Psoas muscle (tissue), 8 donors: Measurements from ENCODE around the gene CLIP4. TPM values are rescaled to one million over a fixed set of nuclear protein-coding genes. Genes with fewer than 3 reads are reported as not detected.

Source experiments
- ATAC-seq, 4 donors: fragments of 200-7000 bp; cut with Tn5 transposase; one replicate each; pipeline ENCODE4 v1.9.1; 2020; ENCODE audit warnings: moderate library complexity in 3 of 4, mild to moderate bottlenecking in 2 of 4
- DNase-seq, 2 donors: peaks; one replicate each; pipeline ENCODE4 v3.0.0-alpha.2; 2020
- H3K27ac ChIP-seq: fragments of 200-600 bp; one replicate; pipeline ENCODE4 v1.8.0; 2022
- H3K27me3 ChIP-seq, 3 donors: fragments of 200-600 bp in 1 of 3; one replicate each; pipeline versions ENCODE4 v1.6.1 to v1.8.0; 2013 to 2022; ENCODE audit warnings: low read length in 2 of 3, mild to moderate bottlenecking in 2 of 3, moderate library complexity in 1 of 3; ENCODE audit not compliant: insufficient read depth in 3 of 3
- H3K36me3 ChIP-seq, 2 donors: fragments of 200-600 bp in 1 of 2; one replicate each; pipeline versions ENCODE4 v1.6.1 to v1.8.0; 2013 to 2022; ENCODE audit warnings: low read depth in 1 of 2, mild to moderate bottlenecking in 1 of 2, moderate library complexity in 1 of 2; ENCODE audit not compliant: insufficient read depth in 1 of 2
- H3K4me1 ChIP-seq: fragments of 200-600 bp; one replicate; pipeline ENCODE4 v1.8.0; 2022
- H3K4me3 ChIP-seq: fragments of 200-600 bp; one replicate; pipeline ENCODE4 v1.8.0; 2022; ENCODE audit warnings: mild to moderate bottlenecking
- H3K9me3 ChIP-seq: fragments of 200-600 bp; one replicate; pipeline ENCODE4 v1.8.0; 2022
- WGBS, 3 donors: extraction: QIAGEN DNeasy Blood & Tissue Kit; methylation state at CpG; one replicate each; pipeline versions ENCODE4 v1.1.6 to v1.1.7; 2013; 5-methylcytosine and 5-hydroxymethylcytosine counted together
- intact Hi-C, 2 donors: fragments of 100-400 bp; cut with DNase I; formaldehyde crosslinking; loops; one replicate each; pipeline versions ENCODE4 v1.11.0 to v1.14.2; 2022
- polyA plus RNA-seq, 3 donors: library from polyadenylated mRNA; stranded (reverse); fragments of 200-250 nt; gene quantifications; one replicate each; pipeline ENCODE4 v1.2.3, GENCODE V29; 2013
- total RNA-seq, 4 donors: library from RNA; stranded (reverse); fragmentation: NEBNext Ultra II Directional in 2 of 4; extraction: Animal tissue kit (Norgen Biotek cat#: 25700) in 2 of 4; gene quantifications; one replicate each; pipeline versions ENCODE4 v1.2.1 to v1.2.4, GENCODE V29; 2021 to 2023
- TF ChIP-seq, protein P1 (sequence below): fragments of 200-600 bp; IDR thresholded peaks from one replicate; pipeline ENCODE4 v1.8.0; 2022; ENCODE audit warnings: antibody characterized with exemption
- donor health status: healthy with polysubstance abuse.
- donor health status: DM: no; HTN: no; CAD: no; lungs with moderate emphysema.
- donor health status: Bipolar disorder and iron deficiency.
- donor health status: healthy.
- donor health status: DM: yes; HTN: yes; CAD: no.
- donor health status: DM: no; HTN: no; CAD: no.
- donor health status: DM: no; HTN: no; CAD: no.
- donor health status: DM: yes; HTN: yes; CAD: no.

The CLIP4 gene
- total and polyA plus RNA-seq, 7 donors: 26.7 to 111 (median 68.2) TPM

DNA sequence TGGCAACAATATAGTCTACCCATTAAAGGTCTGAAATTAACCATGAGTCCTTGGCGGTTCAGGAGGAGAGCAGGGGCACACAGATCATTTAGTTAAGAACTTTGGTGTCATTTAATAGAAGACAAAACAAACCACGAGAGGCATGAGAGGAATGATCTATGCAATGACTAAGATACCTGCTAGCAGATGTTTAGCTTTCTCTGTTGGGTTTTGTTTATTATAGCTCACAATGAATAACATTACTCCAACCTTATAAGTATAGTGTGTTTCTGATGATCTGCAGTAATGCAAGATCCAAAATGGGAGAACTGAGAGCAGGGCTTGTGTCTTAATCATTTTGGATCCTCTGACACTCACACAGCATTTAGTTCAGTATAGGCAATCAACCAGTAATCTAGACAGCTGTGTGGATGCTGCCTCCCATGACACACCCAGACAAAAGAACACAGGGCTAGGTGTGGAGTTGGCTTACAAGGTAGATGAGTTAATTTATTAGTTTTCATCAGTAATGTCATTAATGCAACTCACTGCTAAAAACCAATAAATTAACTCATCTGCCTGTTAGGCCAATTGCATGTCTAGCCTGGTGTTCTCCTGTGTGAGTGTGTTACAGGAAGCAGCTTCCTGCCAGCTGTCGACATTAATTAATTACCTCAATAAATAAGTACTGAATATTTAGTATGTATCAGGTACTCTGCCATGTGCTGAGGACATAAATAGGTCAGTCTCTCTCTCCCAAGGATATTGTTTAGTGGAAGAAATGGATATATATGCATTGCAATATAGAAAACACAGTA is 92.3 kb downstream of the CLIP4 start:
- TF ChIP-seq, protein P1, sequence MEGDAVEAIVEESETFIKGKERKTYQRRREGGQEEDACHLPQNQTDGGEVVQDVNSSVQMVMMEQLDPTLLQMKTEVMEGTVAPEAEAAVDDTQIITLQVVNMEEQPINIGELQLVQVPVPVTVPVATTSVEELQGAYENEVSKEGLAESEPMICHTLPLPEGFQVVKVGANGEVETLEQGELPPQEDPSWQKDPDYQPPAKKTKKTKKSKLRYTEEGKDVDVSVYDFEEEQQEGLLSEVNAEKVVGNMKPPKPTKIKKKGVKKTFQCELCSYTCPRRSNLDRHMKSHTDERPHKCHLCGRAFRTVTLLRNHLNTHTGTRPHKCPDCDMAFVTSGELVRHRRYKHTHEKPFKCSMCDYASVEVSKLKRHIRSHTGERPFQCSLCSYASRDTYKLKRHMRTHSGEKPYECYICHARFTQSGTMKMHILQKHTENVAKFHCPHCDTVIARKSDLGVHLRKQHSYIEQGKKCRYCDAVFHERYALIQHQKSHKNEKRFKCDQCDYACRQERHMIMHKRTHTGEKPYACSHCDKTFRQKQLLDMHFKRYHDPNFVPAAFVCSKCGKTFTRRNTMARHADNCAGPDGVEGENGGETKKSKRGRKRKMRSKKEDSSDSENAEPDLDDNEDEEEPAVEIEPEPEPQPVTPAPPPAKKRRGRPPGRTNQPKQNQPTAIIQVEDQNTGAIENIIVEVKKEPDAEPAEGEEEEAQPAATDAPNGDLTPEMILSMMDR: no peak
- WGBS, 3 donors: 79 to 88% (median 79%) methylated on average over 3 of the region's 3 CpGs
- no peaks in the 10 kb centered on the region for H3K27me3 ChIP-seq
- H3K4me1 ChIP-seq: no peaks in the 10 kb centered on the region
- intact Hi-C loops: no loop called here
- H3K36me3 ChIP-seq: peaks cover 0 to 23% of the 10 kb centered on the region in 2 donors
- ATAC-seq: no peak
- no peak overlapping the region for H3K4me3 ChIP-seq
- DNase-seq: no peak
- no peaks in the 10 kb centered on the region for H3K9me3 ChIP-seq
- no peak overlapping the region for H3K27ac ChIP-seq

DNA sequence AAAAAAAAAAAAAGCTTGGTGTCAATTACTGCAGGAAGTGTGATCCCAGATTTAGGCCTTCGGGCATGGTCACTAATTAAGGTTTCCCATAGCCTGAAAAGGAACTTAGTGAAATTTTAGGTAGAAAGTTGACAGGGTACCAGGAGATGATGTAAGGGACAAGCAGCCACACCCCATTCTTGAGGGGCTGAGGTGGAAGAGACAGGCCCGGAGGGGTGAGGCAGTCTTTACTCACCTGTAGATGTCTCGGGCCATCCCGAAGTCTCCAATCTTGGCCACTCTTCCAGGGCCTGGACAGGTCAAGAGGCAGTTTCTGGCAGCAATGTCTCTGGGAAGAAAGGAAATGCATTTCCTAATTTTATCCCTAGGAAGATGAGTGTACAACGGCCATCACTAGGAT is 94.3 kb downstream of the CLIP4 start:
- no peak for ATAC-seq
- no peaks in the 10 kb centered on the region for H3K27me3 ChIP-seq
- TF ChIP-seq, protein P1: no peak
- no peaks in the 10 kb centered on the region for H3K9me3 ChIP-seq
- no peak overlapping the region for H3K27ac ChIP-seq
- H3K4me1 ChIP-seq: no peaks in the 10 kb centered on the region
- peaks cover 0 to 16% of the 10 kb centered on the region in 2 donors for H3K36me3 ChIP-seq
- no peak for DNase-seq
- no peak overlapping the region for H3K4me3 ChIP-seq
- intact Hi-C loops: no loop called here
- WGBS, 3 donors: 90 to 94% (median 93%) methylated on average over 5 of the region's 5 CpGs

DNA sequence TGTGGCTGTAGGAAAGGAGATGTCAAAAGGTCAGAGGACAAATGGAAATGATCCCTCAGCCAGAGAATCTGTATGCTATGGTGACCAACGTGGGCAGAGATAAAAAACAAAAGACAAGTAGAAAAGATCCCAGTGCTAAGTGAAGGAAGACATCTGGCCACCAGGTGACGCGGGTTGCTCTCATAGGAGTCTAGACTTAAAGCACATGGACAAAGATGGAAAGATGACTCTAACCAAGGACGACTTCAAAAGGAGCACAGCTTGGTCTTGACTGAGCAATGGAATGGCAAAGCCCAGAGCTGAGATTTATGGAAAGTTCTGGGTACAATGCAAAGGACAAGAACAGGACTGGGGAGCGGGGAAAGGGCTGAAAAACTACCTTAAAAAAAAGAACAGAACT is 96.8 kb downstream of the CLIP4 start:
- Histone ChIP-seq H3K27me3 (no peaks in the 10 kb centered on the region), H3K27ac (no peak overlapping the region), H3K36me3 (peaks cover 0 to 7% of the 10 kb centered on the region in 2 donors), H3K4me3 (no peak overlapping the region), H3K9me3 (no peaks in the 10 kb centered on the region), H3K4me1 (no peaks in the 10 kb centered on the region)
- ATAC-seq (no peak), DNase-seq (no peak)
- TF ChIP-seq, protein P1: no peak
- 54 to 71% (median 64%) methylated on average over 5 of the region's 5 CpGs for WGBS, 3 donors
- intact Hi-C loops: no loop called here

DNA sequence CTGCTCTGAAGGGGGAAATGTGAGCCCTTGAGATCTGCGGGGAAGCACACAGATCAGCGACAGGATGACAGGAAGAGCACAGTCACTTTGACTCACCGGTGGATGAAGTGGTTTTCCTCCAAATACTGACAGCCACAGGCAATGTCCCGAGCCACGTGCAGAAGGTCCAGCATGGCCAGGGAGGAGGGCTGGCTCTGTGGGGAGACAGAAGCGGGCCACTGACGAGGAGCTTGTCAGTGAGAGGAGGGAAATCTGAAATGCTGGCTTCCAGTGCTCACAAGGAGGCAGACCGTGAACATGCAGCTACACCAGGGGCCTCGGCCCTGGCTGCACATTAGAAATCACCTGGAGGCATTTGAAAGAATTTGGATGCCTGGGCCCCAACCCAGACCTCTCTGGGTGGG is 98.7 kb downstream of the CLIP4 start:
- Histone ChIP-seq H3K36me3 (no peaks in the 10 kb centered on the region), H3K27me3 (no peaks in the 10 kb centered on the region), H3K4me1 (no peaks in the 10 kb centered on the region), H3K4me3 (no peak overlapping the region), H3K9me3 (no peaks in the 10 kb centered on the region), H3K27ac (no peak overlapping the region)
- intact Hi-C loops: no loop called here
- no peak for DNase-seq
- peak in 2 of 4 donors; percentile 26 to 36 for ATAC-seq
- 25 to 39% (median 31%) methylated on average over 9 of the region's 9 CpGs for WGBS, 3 donors
- TF ChIP-seq, protein P1: no peak

DNA sequence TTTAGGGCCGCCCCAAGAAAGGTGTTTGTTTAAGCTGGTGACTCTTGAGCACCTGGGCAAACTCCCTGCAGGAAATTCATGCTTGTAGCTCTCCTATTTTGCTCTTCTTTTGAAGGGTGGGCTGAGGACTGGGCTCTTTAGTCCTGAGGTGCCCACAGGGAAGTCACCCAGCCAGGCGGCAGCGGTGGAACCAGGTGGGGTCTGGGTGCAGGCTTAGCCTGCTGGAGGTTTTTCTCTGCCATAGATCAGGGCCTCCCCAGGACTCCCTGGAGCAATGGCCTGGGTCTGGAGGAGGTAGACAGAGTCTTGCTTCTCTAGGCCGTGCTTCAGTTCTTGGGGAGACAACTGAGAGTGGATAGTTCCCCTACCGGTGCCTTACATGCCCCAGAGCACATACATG is 99.9 kb downstream of the CLIP4 start:
- H3K4me3 ChIP-seq: no peak overlapping the region
- intact Hi-C loops: no loop called here
- no peak for DNase-seq
- ATAC-seq: peak in 1 of 4 donors; percentile 14
- TF ChIP-seq, protein P1: no peak
- no peaks in the 10 kb centered on the region for H3K4me1 ChIP-seq
- no peaks in the 10 kb centered on the region for H3K9me3 ChIP-seq
- H3K36me3 ChIP-seq: no peaks in the 10 kb centered on the region
- WGBS, 3 donors: 88 to 90% (median 89%) methylated on average over 5 of the region's 5 CpGs
- H3K27me3 ChIP-seq: no peaks in the 10 kb centered on the region
- no peak overlapping the region for H3K27ac ChIP-seq
